22Rv1 (cell line): ENCODE data around the gene LAMC1.

ENCODE experiments used
- CTCF ChIP-seq: fragments of 450-650 bp; IDR thresholded peaks from 2 replicates; pipeline ENCODE4 v1.5.1; 2017; ENCODE audit warnings: mild to moderate bottlenecking
- ZFX ChIP-seq: fragments of 450-650 bp; IDR thresholded peaks from 2 replicates; pipeline ENCODE4 v1.6.1; 2017; ENCODE audit warnings: antibody characterized with exemption, borderline replicate concordance

GRCh38 chr1:183179033-183179432 is 155.8 kb downstream of the LAMC1 start:
- TF ChIP-seq CTCF (no peak), ZFX (no peak)
